NCI-H2107 treated with DMSO at 0.1 percent for 48 hours (cell line): Measurements from ENCODE around the gene NYAP1.
"Not testable (repeated sequence)": the region's sequence is repeated elsewhere in the genome, so short reads cannot be mapped to it uniquely, and the experiment has no call there.

Experiments
- DNase-seq: peaks from one replicate; lab custom pipeline; 2025; ENCODE audit not compliant: unreplicated experiment; lab: John Stamatoyannopoulos, UW

Gene NYAP1

GRCh38 chr7:100510437-100511239, 26.9 kb downstream of the NYAP1 start:
- no peak for DNase-seq

DNA sequence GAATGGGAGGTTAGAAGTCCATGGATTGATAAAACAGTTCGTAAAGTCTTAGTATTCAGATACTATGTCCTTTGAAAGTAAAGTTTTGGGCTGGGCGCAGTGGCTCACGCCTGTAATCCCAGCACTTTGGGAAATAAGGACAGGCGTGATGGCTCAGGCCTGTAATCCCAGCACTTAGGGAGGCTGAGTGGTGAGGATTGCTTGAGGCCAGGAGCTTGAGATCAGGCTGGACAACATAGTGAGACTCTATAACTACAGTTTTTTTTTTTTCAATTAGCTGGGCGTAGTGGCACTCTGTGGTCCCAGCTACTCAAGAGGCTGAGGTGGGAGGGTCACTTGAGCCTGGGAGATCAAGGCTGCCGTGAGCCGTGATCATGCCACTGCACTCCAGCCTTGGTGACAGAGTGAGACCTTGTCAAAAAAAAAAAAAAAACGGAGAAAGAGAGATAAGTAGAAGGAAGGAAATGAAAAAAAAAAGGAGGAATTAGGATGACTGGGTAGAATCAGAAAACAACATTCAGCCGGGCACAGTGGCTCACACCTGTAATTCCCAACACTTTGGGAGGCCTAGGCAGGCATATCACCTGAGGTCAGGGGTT, 29.6 kb downstream of the NYAP1 start:
- no peak for DNase-seq

- no peak for DNase-seq
These were observed 31.4 kb downstream of the NYAP1 start for GRCh38 chr7:100515072-100515532.

GRCh38 chr7:100516135-100516812, 32.5 kb downstream of the NYAP1 start:
- DNase-seq = no peak

- DNase-seq = no peak
These were observed 33.6 kb downstream of the NYAP1 start for GRCh38 chr7:100517305-100517704.

DNA sequence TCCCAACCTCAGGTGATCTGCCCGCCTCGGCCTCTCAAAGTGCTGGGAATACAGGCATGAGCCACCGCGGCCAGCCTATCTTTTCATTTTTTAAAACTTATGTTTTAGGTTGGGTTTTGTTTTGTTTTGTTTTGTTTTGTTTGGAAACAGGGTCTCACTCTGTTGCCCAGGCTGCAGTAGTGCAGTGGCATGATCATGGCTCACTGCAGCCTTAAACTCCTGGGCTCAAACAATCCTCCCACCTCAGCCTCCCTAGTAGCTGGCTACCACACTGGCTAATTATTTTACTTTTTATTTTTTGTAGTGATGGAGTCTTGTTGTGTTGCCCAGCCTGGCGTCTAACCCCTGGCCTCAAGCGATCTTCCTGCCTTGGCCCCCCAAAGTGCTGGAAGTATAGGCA, 35.9 kb downstream of the NYAP1 start:
- no peak for DNase-seq

DNA sequence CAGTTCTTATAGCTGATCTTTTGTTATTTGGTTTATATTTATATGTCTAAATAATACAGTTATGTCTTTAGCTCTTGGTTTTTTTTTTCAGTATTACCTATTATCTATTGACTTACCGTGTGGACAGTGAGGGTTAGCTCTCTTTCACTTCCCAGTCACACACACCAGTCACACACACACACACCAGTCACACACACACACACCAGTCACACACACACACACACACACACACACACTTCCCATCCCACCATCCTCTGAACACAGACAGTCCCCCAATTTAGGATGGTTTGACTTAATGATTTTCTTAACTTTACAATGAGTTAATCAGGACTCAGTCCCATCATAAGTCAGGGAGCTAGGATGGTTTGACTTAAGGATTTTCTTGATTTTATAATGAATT, 36.4 kb downstream of the NYAP1 start:
- DNase-seq = no peak

- no peak for DNase-seq
These were observed 37.3 kb downstream of the NYAP1 start for GRCh38 chr7:100521076-100521475.

DNA sequence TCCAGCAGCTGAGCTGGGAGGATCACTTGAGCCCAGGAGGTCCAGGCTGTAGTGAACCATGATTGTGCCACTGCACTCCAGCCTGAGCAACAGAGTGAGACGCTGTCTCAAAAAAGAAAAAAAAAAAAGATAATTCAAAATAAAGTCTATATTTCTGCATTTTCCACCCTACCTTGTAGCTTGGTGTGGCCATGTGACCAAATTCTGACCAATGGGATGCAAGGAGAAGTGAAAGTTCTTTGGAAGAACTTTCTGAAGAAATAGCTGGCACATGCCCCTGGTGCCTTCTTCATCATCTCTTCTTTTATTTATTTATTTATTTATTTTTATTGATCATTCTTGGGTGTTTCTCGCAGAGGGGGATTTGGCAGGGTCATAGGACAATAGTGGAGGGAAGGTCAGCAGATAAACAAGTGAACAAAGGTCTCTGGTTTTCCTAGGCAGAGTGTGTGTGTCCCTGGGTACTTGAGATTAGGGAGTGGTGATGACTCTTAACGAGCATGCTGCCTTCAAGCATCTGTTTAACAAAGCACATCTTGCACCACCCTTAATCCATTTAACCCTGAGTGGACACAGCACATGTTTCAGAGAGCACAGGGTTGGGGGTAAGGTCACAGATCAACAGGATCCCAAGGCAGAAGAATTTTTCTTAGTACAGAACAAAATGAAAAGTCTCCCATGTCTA, 38.3 kb downstream of the NYAP1 start:
- not testable (repeated sequence) for DNase-seq

DNA sequence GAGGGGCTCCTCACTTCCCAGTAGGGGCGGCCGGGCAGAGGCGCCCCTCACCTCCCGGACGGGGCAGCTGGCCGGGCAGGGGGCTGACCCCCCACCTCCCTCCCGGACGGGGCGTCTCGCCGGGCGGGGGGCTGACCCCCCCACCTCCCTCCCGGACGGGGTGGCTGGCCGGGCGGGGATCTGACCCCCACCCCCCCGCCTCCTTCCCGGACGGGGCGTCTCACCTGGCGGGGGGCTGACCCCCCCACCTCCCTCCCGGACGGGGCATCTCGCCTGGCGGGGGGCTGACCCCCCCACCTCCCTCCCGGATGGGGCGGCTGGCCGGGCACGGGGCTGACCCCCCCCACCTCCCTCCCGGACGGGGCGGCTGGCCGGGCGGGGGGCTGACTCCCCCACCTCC, 39.5 kb downstream of the NYAP1 start:
- DNase-seq = not testable (repeated sequence)

DNA sequence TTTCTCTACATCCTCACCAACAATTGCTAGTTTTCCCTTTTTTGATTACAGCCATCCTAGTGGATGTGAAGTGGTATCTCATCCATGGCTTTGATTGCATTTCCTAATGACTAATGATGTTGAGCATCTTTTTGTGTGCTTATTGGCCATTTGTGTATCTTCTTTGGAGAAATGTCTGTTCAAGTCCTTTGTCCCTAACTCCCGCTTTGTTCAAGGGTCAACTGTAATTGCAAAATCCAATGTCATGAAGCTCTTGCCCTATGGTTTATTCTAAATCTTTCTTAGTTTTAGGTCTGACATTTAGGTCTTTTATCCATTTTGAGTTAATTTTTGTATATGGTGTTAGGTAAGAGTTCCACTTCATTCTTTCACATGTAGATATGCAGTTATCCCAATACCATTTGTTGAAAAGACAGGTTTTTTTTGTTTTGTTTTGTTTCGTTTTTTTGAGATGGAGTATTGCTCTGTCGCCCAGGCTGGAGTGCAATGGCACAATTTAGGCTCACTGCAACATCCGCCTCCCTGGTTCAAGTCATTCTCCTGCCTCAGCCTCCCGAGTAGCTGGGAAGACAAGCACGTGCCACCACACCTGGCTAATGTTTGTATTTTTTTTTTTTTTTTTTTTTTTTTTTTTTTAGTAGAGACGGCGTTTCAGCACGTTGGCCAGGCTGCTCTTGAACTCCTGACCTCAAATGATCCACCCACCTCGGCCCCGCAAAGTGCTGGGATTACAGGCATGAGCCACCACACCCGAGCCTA, 44.6 kb downstream of the NYAP1 start:
- DNase-seq = not testable (repeated sequence)

DNA sequence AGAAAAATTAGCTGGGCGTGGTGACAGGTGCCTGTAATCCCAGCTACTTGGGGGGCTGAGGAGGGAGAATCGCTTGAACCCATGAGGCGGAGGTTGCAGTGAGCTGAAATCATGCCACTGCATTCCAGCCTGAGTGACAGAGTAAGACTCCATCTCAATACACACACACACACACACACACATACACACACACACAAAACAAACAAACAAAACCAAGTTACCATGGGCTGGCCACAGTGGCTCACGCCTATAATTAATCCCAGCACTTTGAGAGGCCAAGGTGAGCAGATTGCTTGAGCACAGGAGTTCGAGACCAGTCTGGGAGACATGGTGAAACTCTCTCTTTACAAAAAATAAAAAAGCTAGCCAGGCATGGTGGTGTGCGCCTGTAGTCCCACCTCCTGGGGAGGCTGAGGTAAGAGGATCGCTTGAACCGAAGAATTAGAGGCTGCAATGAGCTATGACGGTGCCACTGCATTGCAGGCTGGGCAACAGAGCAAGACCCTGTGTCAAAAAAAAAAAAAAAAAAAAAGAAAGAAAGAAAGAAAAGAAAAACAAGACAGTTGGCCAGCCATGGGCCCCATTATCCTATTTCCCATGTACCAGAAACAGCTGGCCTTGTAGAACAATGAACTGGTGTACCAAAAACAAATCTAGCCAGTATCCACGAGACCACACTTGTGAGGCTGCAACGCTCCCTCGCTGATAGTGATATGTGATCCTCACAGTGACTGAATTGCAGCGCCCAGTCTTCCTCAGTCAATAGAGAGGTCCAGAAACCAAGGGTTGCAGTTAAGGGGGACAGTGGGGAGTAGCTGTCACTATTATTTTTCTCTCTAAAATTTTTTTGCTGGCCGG, 48.7 kb downstream of the NYAP1 start:
- DNase-seq = no peak

DNA sequence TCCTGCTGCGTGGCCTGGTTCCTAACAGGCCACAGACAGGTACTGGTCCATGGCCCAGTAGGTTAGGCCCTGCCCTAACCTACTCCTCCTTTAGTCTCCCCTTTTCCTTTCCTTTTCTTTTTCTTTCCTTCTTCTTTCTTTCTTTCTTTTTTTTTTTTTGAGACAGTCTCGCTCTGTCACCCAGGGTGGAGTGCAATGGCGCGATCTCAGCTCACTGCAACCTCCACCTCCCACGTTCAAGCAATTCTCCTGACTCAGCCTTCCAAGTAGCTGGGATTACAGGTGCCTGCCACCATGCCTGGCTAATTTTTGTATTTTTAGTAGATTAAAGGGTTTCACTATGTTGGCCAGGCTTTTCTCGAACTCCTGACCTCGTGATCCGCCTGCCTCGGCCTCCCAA, 52.3 kb downstream of the NYAP1 start:
- DNase-seq = not testable (repeated sequence)

DNA sequence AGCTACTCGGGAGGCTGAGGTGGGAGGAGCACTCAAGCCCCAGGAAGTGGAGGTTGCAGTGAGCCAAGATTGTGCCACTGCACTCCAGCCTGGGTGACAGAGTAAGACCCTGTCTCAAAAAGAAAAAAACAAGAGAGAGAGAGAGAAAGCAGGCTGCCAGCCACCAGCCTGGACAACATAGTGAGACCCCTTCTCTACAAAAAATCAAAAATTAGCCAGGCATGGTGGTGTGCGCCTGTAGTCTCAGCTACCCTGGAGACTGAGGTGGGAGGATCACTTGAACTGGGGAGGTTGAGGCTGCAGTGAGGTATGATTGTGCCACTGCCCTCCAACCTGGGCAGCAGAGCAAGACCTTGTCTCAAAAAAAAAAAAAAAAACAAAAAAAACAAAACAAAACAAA, 53.0 kb downstream of the NYAP1 start:
- not testable (repeated sequence) for DNase-seq

DNA sequence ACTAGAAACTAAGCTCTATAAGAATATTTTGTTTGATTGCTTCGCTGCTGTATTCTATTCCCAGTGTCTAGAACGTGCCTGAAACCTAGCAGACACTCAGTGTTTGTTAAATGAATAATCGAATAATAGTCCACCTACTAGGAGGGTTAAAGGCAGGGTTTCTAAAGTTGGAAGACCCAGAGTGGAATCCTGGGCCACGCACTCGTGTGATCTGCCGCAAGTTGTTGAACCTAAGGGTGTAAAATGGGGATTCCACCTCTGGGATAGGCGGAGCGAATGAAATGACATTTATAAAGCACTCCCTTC, 54.6 kb downstream of the NYAP1 start:
- no peak for DNase-seq

DNA sequence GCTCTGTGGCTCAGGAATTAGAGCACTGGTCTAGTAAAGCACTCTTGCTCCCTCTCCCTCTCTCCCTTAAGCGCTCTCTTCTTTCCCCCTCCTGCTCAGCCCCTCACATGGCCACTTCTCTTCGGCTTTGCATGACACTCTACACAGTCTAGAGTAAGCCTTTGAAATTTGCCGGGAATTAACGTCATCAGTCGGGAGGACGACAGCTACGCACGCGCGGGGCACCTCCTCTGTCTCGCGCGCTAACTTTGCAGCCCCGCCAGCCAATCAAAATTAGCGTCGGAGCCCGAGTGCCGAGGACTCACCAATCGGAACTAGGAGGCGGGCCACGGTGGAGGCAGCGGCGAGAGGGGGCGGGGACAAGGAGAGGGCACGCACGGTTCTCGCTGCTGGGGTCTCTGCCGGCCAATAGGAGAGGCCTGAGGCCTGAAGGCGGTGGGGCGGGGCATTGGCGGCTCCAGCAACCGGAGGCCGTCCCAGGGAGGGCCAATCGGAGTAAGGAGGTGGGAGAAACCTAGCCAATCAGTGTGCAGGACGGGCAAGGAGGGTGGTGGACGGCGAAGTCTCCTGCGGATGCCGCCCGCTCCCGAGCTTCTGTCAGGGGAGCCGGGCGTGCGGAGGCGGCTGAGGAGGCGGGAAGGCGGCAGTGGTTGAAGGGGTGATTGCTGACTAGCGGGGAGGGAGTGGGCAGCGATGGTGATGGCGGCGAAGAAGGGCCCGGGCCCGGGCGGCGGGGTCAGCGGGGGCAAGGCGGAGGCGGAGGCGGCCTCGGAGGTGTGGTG, 55.1 kb downstream of the NYAP1 start, which contains the start of gene AGFG2:
TSS of gene AGFG2 (plus strand) at position 550 of the 782 bp plus-strand sequence. CDS start at position 694, 144 bp downstream.
- DNase-seq = peak; percentile 99

GRCh38 chr7:100539436-100540006, 55.8 kb downstream of the NYAP1 start:
- DNase-seq = no peak

DNA sequence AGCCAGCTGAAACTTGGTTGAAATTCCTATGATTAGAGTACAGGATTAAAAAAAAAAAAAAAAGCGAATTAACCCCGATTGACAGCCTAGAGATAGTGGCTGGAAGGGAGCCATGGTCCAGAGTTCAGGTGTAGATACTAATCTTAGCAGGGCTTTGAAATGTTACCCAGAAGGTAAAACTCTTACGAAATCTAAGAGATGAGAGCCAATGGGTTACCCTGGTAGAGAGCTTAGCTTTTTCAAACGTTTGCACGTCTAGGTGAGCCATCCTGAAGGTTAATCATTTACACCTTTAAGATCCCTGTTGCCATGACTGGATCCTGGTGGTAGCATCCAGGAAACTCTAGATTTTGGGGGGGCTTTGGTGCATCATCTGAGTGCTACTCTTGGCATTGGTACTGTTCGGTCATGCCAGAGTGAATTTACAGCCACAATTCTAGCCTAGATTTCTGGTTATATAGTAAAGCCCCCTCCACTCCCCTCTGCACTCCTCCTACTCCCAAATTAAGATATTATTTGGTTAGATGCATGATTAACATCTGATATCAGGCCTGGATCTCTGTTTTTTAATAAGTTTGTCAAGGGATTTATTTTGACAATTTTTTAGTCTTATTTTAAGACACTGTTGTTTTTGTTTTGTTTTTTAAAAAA, 56.5 kb downstream of the NYAP1 start:
- no peak for DNase-seq
